ENCODE data around the gene SLC35D3. TPM values are rescaled to one million over a fixed set of nuclear protein-coding genes. Genes with fewer than 3 reads are reported as not detected.

SLC35D3 gene, protein sequence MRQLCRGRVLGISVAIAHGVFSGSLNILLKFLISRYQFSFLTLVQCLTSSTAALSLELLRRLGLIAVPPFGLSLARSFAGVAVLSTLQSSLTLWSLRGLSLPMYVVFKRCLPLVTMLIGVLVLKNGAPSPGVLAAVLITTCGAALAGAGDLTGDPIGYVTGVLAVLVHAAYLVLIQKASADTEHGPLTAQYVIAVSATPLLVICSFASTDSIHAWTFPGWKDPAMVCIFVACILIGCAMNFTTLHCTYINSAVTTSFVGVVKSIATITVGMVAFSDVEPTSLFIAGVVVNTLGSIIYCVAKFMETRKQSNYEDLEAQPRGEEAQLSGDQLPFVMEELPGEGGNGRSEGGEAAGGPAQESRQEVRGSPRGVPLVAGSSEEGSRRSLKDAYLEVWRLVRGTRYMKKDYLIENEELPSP
- not detected in 2 replicates for total RNA-seq
- polyA plus RNA-seq = not detected in 2 replicates
- polyA plus RNA-seq (2011; cell fraction: cytosol; rRNA removed) = not detected in 2 replicates
- polyA plus RNA-seq (2011; cell fraction: nucleus; rRNA removed) = not detected in 2 replicates
- not detected in 2 replicates for polyA plus RNA-seq (2012)
- polyA minus RNA-seq = not detected in 2 replicates
- polyA minus RNA-seq (2011; cell fraction: cytosol; rRNA and poly(A)+ RNA removed) = not detected
- polyA minus RNA-seq (2011; cell fraction: nucleus; rRNA and poly(A)+ RNA removed) = not detected in 2 replicates
- Bru-seq, nascent RNA = not detected
- not detected for BruChase-seq, experiment 1, labeled RNA remaining after a 6-hour chase
- not detected for BruChase-seq, experiment 2, labeled RNA remaining after a 2-hour chase
- long read RNA-seq = 0 reads

DNA sequence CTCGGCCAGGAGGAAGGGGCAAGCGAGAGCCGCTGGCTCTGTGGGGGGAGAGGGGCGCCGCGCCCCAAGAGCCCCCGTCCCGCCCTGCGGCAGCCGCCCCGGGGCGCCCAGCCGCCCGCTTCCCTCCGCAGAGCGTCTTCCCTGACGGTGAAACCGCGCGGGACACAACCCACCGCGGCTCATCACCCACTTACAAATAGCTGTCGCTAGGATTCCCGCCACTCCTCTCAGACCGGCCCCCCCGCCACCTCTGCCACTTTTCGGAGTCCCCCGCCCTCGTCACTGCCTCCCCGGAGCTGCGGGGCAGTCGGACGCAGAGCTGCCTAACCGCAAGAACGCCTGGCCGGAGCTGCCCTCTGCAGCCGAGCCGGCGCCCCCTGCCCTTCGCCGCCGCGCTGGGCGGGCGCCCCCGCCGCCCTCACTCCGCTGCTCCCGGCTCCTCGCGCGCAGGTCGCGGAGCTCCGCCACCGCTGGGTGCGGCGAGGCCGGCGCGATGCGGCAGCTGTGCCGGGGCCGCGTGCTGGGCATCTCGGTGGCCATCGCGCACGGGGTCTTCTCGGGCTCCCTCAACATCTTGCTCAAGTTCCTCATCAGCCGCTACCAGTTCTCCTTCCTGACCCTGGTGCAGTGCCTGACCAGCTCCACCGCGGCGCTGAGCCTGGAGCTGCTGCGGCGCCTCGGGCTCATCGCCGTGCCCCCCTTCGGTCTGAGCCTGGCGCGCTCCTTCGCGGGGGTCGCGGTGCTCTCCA lies at the start of gene SLC35D3:
SLC35D3 (plus strand) TSS at position 366 of the 749 bp plus-strand sequence; CDS start at position 494, 128 bp downstream.
- DNase-seq (ENCODE audit: low read depth, low spot score) = peak; percentile 14
- Histone ChIP-seq H3K27ac (ENCODE audit: insufficient read depth, low read depth, low read length) (no peak within 1 kb of the TSS), H3K36me3 (ENCODE audit: control insufficient read depth in 2 of 2, extremely low read depth in 1 of 2, insufficient read depth in 2 of 2, low read length in 2 of 2) (no peaks in the 10 kb centered on the region), H4K20me1 (replicated peaks; ENCODE audit: control insufficient read depth, extremely low read depth, insufficient read depth, low read length) (no peaks in the 10 kb centered on the region), H3K9me1 (replicated peaks; ENCODE audit: control insufficient read depth, extremely low read depth, insufficient read depth, low read length) (no peaks in the 10 kb centered on the region), H3K27me3 (ENCODE audit: control insufficient read depth in 2 of 2, insufficient read depth in 2 of 2, low read length in 2 of 2) (peaks cover 32 to 53% of the 10 kb centered on the region in 2 experiments), H3K4me2 (ENCODE audit: insufficient read depth, low read length) (peak within 1 kb of the TSS; percentile 84), H3K4me3 (replicated peaks in 1 of 3; ENCODE audit: insufficient read depth in 1 of 3, low read depth in 1 of 3, low read length in 3 of 3) (peak within 1 kb of the TSS; percentile 33 to 50 (median 43)), H3K9me3 (replicated peaks; ENCODE audit: control insufficient read depth, insufficient read depth, low read length) (no peaks in the 10 kb centered on the region), H3K9ac (replicated peaks; ENCODE audit: extremely low read depth, insufficient read depth, low read length) (peak within 1 kb of the TSS; percentile 9), H3K79me2 (ENCODE audit: control insufficient read depth, insufficient read depth, low read length) (no peaks in the 10 kb centered on the region), H3K4me1 (ENCODE audit: control insufficient read depth, extremely low read depth, insufficient read depth, low read length) (peaks cover 23% of the 10 kb centered on the region), H2AFZ (ENCODE audit: low read depth, low read length) (peak within 1 kb of the TSS; percentile 84)
- TF ChIP-seq EZH2 (IDR thresholded peaks at IDR 0.05; ENCODE audit: borderline replicate concordance, low read depth, low read length, severe bottlenecking) (no peak), POLR2A (IDR thresholded peaks at IDR 0.05; ENCODE audit: low read depth, low read length) (no peak), MYC (IDR thresholded peaks at IDR 0.05; ENCODE audit: low read depth, low read length) (no peak), POLR2AphosphoS5 (IDR thresholded peaks at IDR 0.05; ENCODE audit: insufficient read depth, low read depth, low read length) (no peak), GATA2 (IDR thresholded peaks at IDR 0.05; ENCODE audit: insufficient read depth, insufficient read length, low read depth, low read length) (no peak)
- TF ChIP-seq, protein P1, sequence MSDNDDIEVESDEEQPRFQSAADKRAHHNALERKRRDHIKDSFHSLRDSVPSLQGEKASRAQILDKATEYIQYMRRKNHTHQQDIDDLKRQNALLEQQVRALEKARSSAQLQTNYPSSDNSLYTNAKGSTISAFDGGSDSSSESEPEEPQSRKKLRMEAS (IDR thresholded peaks at IDR 0.05; ENCODE audit: insufficient read depth, insufficient read length) = no peak
- TF ChIP-seq, protein P2, sequence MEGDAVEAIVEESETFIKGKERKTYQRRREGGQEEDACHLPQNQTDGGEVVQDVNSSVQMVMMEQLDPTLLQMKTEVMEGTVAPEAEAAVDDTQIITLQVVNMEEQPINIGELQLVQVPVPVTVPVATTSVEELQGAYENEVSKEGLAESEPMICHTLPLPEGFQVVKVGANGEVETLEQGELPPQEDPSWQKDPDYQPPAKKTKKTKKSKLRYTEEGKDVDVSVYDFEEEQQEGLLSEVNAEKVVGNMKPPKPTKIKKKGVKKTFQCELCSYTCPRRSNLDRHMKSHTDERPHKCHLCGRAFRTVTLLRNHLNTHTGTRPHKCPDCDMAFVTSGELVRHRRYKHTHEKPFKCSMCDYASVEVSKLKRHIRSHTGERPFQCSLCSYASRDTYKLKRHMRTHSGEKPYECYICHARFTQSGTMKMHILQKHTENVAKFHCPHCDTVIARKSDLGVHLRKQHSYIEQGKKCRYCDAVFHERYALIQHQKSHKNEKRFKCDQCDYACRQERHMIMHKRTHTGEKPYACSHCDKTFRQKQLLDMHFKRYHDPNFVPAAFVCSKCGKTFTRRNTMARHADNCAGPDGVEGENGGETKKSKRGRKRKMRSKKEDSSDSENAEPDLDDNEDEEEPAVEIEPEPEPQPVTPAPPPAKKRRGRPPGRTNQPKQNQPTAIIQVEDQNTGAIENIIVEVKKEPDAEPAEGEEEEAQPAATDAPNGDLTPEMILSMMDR (IDR thresholded peaks at IDR 0.05; ENCODE audit: extremely low read depth in 1 of 2, insufficient read depth in 1 of 2, low read depth in 1 of 2, low read length in 2 of 2) = no peak
- ChIA-PET CTCF (interaction anchor here (0.7 to 2.2 kb wide), 6 partner anchors 9 to 392 kb away, joined by 3 to 7 read pairs (median 3); partner anchors contain the start of gene MAP3K5), POLR2A (no interaction called here)
- FAIRE-seq = no peak
- intact Hi-C loops (cut with micrococcal nuclease) (loop anchor here (1.0 to 10.0 kb wide), 5 partner anchors 76 to 367 kb away; partner anchors contain the start of genes MAP3K5, MAP7 and PEX7), dilution Hi-C loops (cut with MboI; ENCODE audit: extremely low pct_ligation_motif_present, low sequenced_read_pairs) (no loop called here)
- no TSS peak for BruUV-seq (replicated peaks)

All from endothelial cell of umbilical vein (primary cell).